ENCODE results near the gene HSPA1A.

The HSPA1A gene

GRCh38 chr6:31811645-31812044, 3.7 kb upstream of the HSPA1A start:
- ChIA-PET POLR2A (interaction anchor here (0.7 to 5.6 kb wide), 2 partner anchors 14 to 287 kb away, joined by 3 to 206 read pairs; partner anchors contain the start of gene HSPA1B), CTCF (interaction anchor here (0.6 to 3.1 kb wide), 2 partner anchors 16 to 120 kb away, joined by 3 to 13 read pairs; partner anchors contain the start of gene VARS1)
- H3K27ac ChIP-seq (ENCODE audit: extremely low read depth, low read depth, low read length), result no peak overlapping the region
- peaks cover 4% of the 10 kb centered on the region; the same call in 1 of the 2 replicates for H3K4me1 ChIP-seq (ENCODE audit: control insufficient read depth, insufficient read depth, low read length)
- H3K9me3 ChIP-seq (ENCODE audit: control insufficient read depth, insufficient read depth, low read depth, low read length), result no peaks in the 10 kb centered on the region
- H3K36me3 ChIP-seq (ENCODE audit: control insufficient read depth in 2 of 2, insufficient read depth in 1 of 2, low read length in 2 of 2), result peaks cover 0 to 6% of the 10 kb centered on the region in 2 experiments; a peak in 1 of 3 replicates
- no peak overlapping the region for H3K4me3 ChIP-seq (ENCODE audit: low read depth, low read length)
- TF ChIP-seq ZNF202 (tag by site-specific recombination; IDR thresholded peaks at IDR 0.05; ENCODE audit: borderline replicate concordance) (no peak), GLIS2 (tag by site-specific recombination; IDR thresholded peaks at IDR 0.05) (no peak), SETDB1 (IDR thresholded peaks at IDR 0.05; ENCODE audit: insufficient read length, low read length) (no peak), ZNF112 (tag by site-specific recombination; IDR thresholded peaks at IDR 0.05) (no peak), ATF2 (tag by site-specific recombination; IDR thresholded peaks at IDR 0.05; ENCODE audit: low read depth) (no peak), ZBTB8A (tag by site-specific recombination; IDR thresholded peaks at IDR 0.05) (no peak), ZNF2 (tag by site-specific recombination; IDR thresholded peaks at IDR 0.05) (no peak), BCL11A (tag by site-specific recombination; IDR thresholded peaks at IDR 0.05; ENCODE audit: low read depth) (no peak), ZNF571 (tag by site-specific recombination; IDR thresholded peaks at IDR 0.05) (no peak), ZNF658 (tag by site-specific recombination; IDR thresholded peaks at IDR 0.05) (no peak), OVOL3 (tag by site-specific recombination; IDR thresholded peaks at IDR 0.05) (no peak), ZNF239 (tag by site-specific recombination; IDR thresholded peaks at IDR 0.05) (no peak), TCF7L2 (IDR thresholded peaks at IDR 0.05; ENCODE audit: borderline replicate concordance, low read depth, low read length) (no peak), ZNF596 (tag by site-specific recombination; IDR thresholded peaks at IDR 0.05) (no peak), ZBTB21 (tag by site-specific recombination; IDR thresholded peaks at IDR 0.05) (no peak), ZNF664 (tag by site-specific recombination; IDR thresholded peaks at IDR 0.05) (no peak), ZNF544 (tag by site-specific recombination; IDR thresholded peaks at IDR 0.05) (no peak)

DNA sequence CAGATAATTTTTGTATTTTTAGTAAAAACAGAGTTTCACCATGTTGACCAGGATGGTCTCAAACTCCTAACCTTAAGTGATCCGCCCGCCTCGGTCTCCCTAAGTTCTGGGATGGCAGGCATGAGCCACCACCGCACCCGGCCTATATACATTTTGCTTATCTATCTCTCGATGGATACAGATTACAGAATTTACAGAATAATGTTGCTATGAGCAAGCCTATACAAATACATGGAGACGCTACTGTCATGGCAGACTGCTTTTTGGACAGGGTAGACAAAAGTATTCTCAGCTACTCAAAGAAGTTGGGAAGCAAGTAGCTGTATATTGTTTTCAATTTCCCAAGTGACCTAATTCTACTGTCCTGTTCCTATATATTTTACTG, 1.9 kb upstream of the HSPA1A start:
- no peak overlapping the region for H3K4me3 ChIP-seq (ENCODE audit: low read depth, low read length)
- no peaks in the 10 kb centered on the region for H3K9me3 ChIP-seq (ENCODE audit: control insufficient read depth, insufficient read depth, low read depth, low read length)
- no peak for TF ChIP-seq ZNF10 (tag by site-specific recombination; IDR thresholded peaks at IDR 0.05)
- TF ChIP-seq ZNF610 (tag by site-specific recombination; IDR thresholded peaks at IDR 0.05; ENCODE audit: borderline replicate concordance), result no peak
- TF ChIP-seq, protein P1, sequence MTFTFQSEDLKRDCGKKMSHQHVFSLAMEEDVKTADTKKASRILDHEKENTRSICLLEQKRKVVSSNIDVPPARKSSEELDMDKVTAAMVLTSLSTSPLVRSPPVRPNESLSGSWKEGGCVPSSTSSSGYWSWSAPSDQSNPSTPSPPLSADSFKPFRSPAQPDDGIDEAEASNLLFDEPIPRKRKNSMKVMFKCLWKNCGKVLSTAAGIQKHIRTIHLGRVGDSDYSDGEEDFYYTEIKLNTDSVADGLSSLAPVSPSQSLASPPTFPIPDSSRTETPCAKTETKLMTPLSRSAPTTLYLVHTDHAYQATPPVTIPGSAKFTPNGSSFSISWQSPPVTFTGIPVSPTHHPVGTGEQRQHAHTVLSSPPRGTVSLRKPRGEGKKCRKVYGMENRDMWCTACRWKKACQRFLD (tag by site-specific recombination; IDR thresholded peaks at IDR 0.05), result no peak
- TF ChIP-seq HOXD13 (CRISPR knock-in tag; IDR thresholded peaks at IDR 0.05; ENCODE audit: borderline replicate concordance), result no peak
- no peak for TF ChIP-seq ZBTB49 (tag by site-specific recombination; IDR thresholded peaks at IDR 0.05; ENCODE audit: low read depth)
- TF ChIP-seq ZNF169 (tag by site-specific recombination; IDR thresholded peaks at IDR 0.05), result no peak
- no peak for TF ChIP-seq SP3 (tag by site-specific recombination; IDR thresholded peaks at IDR 0.05)
- TF ChIP-seq ZNF391 (tag by site-specific recombination; IDR thresholded peaks at IDR 0.05; ENCODE audit: borderline replicate concordance, low read depth), result no peak
- no peak for TF ChIP-seq ZNF768 (tag by site-specific recombination; IDR thresholded peaks at IDR 0.05)
- no peak for TF ChIP-seq SCRT1 (tag by site-specific recombination; IDR thresholded peaks at IDR 0.05; ENCODE audit: borderline replicate concordance)
- no peak for TF ChIP-seq ZNF585B (tag by site-specific recombination; IDR thresholded peaks at IDR 0.05)
- no peak for TF ChIP-seq ZNF24 (tag by site-specific recombination; IDR thresholded peaks at IDR 0.05)
- TF ChIP-seq ZNF792 (tag by site-specific recombination; IDR thresholded peaks at IDR 0.05), result no peak
- no peak for TF ChIP-seq ZNF202 (tag by site-specific recombination; IDR thresholded peaks at IDR 0.05; ENCODE audit: borderline replicate concordance)
- ChIA-PET CTCF (interaction anchor here (0.7 to 3.1 kb wide), 6 partner anchors 8 to 23 kb away, joined by 3 to 13 read pairs (median 4); partner anchors contain the start of genes HSPA1B and VARS1), POLR2A (interaction anchor here (0.9 to 5.6 kb wide), 8 partner anchors 9 to 50 kb away, joined by 3 to 206 read pairs (median 11); partner anchors contain the start of genes HSPA1B, NEU1 and VARS1)
- peaks cover 0 to 18% of the 10 kb centered on the region in 2 experiments; a peak in 1 of 3 replicates for H3K36me3 ChIP-seq (ENCODE audit: control insufficient read depth in 2 of 2, insufficient read depth in 1 of 2, low read length in 2 of 2)
- peaks cover 4% of the 10 kb centered on the region; the same call in 1 of the 2 replicates for H3K4me1 ChIP-seq (ENCODE audit: control insufficient read depth, insufficient read depth, low read length)
- peak overlapping the region; percentile 80 for H3K27ac ChIP-seq (ENCODE audit: extremely low read depth, low read depth, low read length)

Measured in HEK293 (cell line).